Muscle of arm (tissue), 12 donors: ENCODE measurements around the gene SYNC. TPM values are rescaled to one million over a fixed set of nuclear protein-coding genes. Genes with fewer than 3 reads are reported as not detected.
"Not testable (repeated sequence)": the region's sequence is repeated elsewhere in the genome, so short reads cannot be mapped to it uniquely, and the experiment has no call there.

ENCODE experiments used
- DNase-seq: peaks from one replicate; pipeline ENCODE4 v3.0.0-alpha.2; 2013
- polyA plus RNA-seq, 12 donors: library from polyadenylated mRNA; unstranded; fragments of 120-200 nt; gene quantifications; one replicate each; pipeline ENCODE4 v1.2.1, GENCODE V29; 2013; ENCODE audit not compliant: insufficient read length in 12 of 12

SYNC gene
- polyA plus RNA-seq, 12 donors: 19.0 to 54.9 (median 37.0) TPM; not detected in 1

- no peak for DNase-seq
Measured at GRCh38 chr1:32647308-32648134, 55.0 kb downstream of the SYNC start.

- DNase-seq: no peak
Measured at GRCh38 chr1:32644426-32644825, 58.1 kb downstream of the SYNC start.

GRCh38 chr1:32642292-32642827 is 60.2 kb downstream of the SYNC start:
- not testable (repeated sequence) for DNase-seq

GRCh38 chr1:32639489-32640075 is 63.0 kb downstream of the SYNC start:
- DNase-seq: no peak

- no peak for DNase-seq
Measured at GRCh38 chr1:32636914-32637645, 65.5 kb downstream of the SYNC start.

GRCh38 chr1:32635508-32636277 is 66.9 kb downstream of the SYNC start:
- no peak for DNase-seq

- no peak for DNase-seq
Measured at GRCh38 chr1:32632829-32633228, 69.7 kb downstream of the SYNC start.

GRCh38 chr1:32630173-32630572 is 72.4 kb downstream of the SYNC start:
- DNase-seq: not testable (repeated sequence)

Other genes with a start within 250 kb of the SYNC start
- gene ZBTB8B, start 237.7 kb downstream of the SYNC start, polyA plus RNA-seq: under 1 TPM in 10 of 12 donors, not detected in 2; 0.07 to 0.25 (median 0.14) TPM
- gene ZBTB8A, start 163.3 kb downstream of the SYNC start, polyA plus RNA-seq: 10 to 100 TPM in 9 of 12 donors, 1 to 10 TPM in 3; 5.7 to 97.5 (median 10.9) TPM
- gene ZBTB8OS, start 52.2 kb downstream of the SYNC start, polyA plus RNA-seq: 10 to 100 TPM in 11 of 12 donors, not detected in 1; 19.7 to 40.5 (median 27.5) TPM
- gene RBBP4, start 51.6 kb downstream of the SYNC start, polyA plus RNA-seq: 100 to 1,000 TPM in 11 of 12 donors, 10 to 100 TPM in 1; 79.0 to 208 (median 166) TPM
- 10 to 100 TPM in 11 of 12 donors, not detected in 1; 37.5 to 60.7 (median 45.4) TPM for gene YARS1, start 114.6 kb upstream of the SYNC start, polyA plus RNA-seq
- 10 to 100 TPM in 11 of 12 donors, not detected in 1; 20.5 to 45.4 (median 28.1) TPM for gene S100PBP, start 114.9 kb upstream of the SYNC start, polyA plus RNA-seq
- gene FNDC5, start 168.1 kb upstream of the SYNC start, polyA plus RNA-seq: 100 to 1,000 TPM; 122 to 612 (median 192) TPM
- 1 to 10 TPM in 1 of 12 donors, under 1 TPM in 8, not detected in 3; 0.22 to 1.4 (median 0.32) TPM for gene HPCA, start 183.7 kb upstream of the SYNC start, polyA plus RNA-seq
- gene TMEM54, start 198.6 kb upstream of the SYNC start, polyA plus RNA-seq: 10 to 100 TPM in 3 of 12 donors, 1 to 10 TPM in 8, not detected in 1; 3.2 to 23.9 (median 5.4) TPM